K562 (cell line): ENCODE measurements around the gene ITPR1. TPM values are rescaled to one million over a fixed set of nuclear protein-coding genes. Genes with fewer than 3 reads are reported as not detected.

Source experiments
- AFF4 ChIP-seq: sonication (generic); formaldehyde crosslinking; IDR thresholded peaks from 2 replicates; pipeline ENCODE4 v1.8.0; 2023; ENCODE audit warnings: mild to moderate bottlenecking, missing genetic modification reagents
- C11orf30 ChIP-seq: fragments of 450-650 bp; IDR thresholded peaks from 2 replicates; pipeline ENCODE4 v1.6.1; 2016; ENCODE audit warnings: low read depth, mild to moderate bottlenecking
- CHCHD3 ChIP-seq: fragments of 250-450 bp; sonication (Bioruptor Pico); IDR thresholded peaks from 2 replicates; pipeline ENCODE4 v2.1.2; 2022; ENCODE audit warnings: mild to moderate bottlenecking
- ETV6 ChIP-seq, 3 experiments: fragments of 150-350 bp in 1 of 3; sonication (generic) in 1 of 3; formaldehyde crosslinking in 1 of 3; IDR thresholded peaks; 2 replicates each; pipeline versions ENCODE4 v1.6.1 to v1.8.0; 2014 to 2022; ENCODE audit warnings: borderline replicate concordance in 2 of 3, low read depth in 2 of 3, antibody characterized with exemption in 1 of 3, low read length in 1 of 3, mild to moderate bottlenecking in 1 of 3, missing genetic modification reagents in 1 of 3
- JUN ChIP-seq, 2 experiments: sonication (generic) in 1 of 2; formaldehyde crosslinking in 1 of 2; IDR thresholded peaks; 2 replicates each; pipeline versions ENCODE4 v1.6.1 to v1.8.0; 2012 to 2022; ENCODE audit warnings: borderline replicate concordance in 2 of 2, mild to moderate bottlenecking in 2 of 2, improper control_type of control experiment in 1 of 2, low read depth in 1 of 2, low read length in 1 of 2, missing genetic modification reagents in 1 of 2
- MCM7 ChIP-seq, 2 experiments: fragments of 450-650 bp; IDR thresholded peaks; 2 replicates each; pipeline ENCODE4 v1.6.1; 2016 to 2018
- NFRKB ChIP-seq: fragments of 450-650 bp; IDR thresholded peaks from 2 replicates; pipeline ENCODE4 v1.6.1; 2016; ENCODE audit warnings: low read depth
- RFX7 ChIP-seq: fragments of 250-450 bp; sonication (Bioruptor Pico); IDR thresholded peaks from 2 replicates; pipeline ENCODE4 v1.5.1; 2021; ENCODE audit warnings: mild to moderate bottlenecking
- SMC3 ChIP-seq: conservative IDR thresholded peaks from 2 replicates; pipeline ENCODE4 v1.6.1; 2011; ENCODE audit warnings: low read depth, low read length, improper control_type of control experiment; ENCODE audit not compliant: insufficient read depth
- TBP ChIP-seq: optimal IDR thresholded peaks from 2 replicates; pipeline ENCODE3; 2011; ENCODE audit warnings: low read depth, low read length, improper control_type of control experiment
- XRCC5 ChIP-seq: fragments of 200-400 bp; formaldehyde crosslinking; IDR thresholded peaks from 2 replicates; pipeline ENCODE4 v1.6.1; 2017; ENCODE audit warnings: low read depth, mild to moderate bottlenecking, low read length
- YY1 ChIP-seq, 3 experiments: IDR thresholded peaks; 2 replicates each; pipeline ENCODE4 v1.6.1; 2011; ENCODE audit warnings: low read length in 2 of 3, mild to moderate bottlenecking in 2 of 3, moderate library complexity in 2 of 3, borderline replicate concordance in 1 of 3, control low read depth in 1 of 3, low read depth in 1 of 3; ENCODE audit not compliant: insufficient read depth in 3 of 3, insufficient replicate concordance in 2 of 3, control insufficient read depth in 1 of 3, insufficient read length in 1 of 3; ENCODE audit errors: extremely low read depth in 1 of 3
- ZNF217 ChIP-seq: sonication (generic); formaldehyde crosslinking; IDR thresholded peaks from 2 replicates; pipeline ENCODE4 v1.8.0; 2022; ENCODE audit warnings: mild to moderate bottlenecking, missing genetic modification reagents
- ZNF253 ChIP-seq: fragments of 250-450 bp; sonication (Bioruptor Pico); conservative IDR thresholded peaks from 2 replicates; pipeline ENCODE4 v1.6.1; 2021; ENCODE audit warnings: mild to moderate bottlenecking
- polyA plus RNA-seq, 8 experiments: library from polyadenylated mRNA; depleted of rRNA in 4 of 8; stranded (reverse) in 5 of 8; unstranded in 3 of 8; fragments of >200 nt; fragmentation: Nextera tagmentation in 2 of 8; fragmentation: Illumina TruSeq in 1 of 8; extraction: Ambion mirVana in 2 of 8; extraction: Trizol in 1 of 8; gene quantifications; 2 replicates each; pipeline versions ENCODE4 v1.2.1 to v1.2.3, GENCODE V29; 2011 to 2014; ENCODE audit warnings: inconsistent platforms in 1 of 8, missing spikeins in 1 of 8
- total RNA-seq, 7 experiments: library from RNA; depleted of rRNA in 6 of 7; stranded (reverse); fragments of >200 nt in 6 of 7; fragmentation: Illumina TruSeq in 2 of 7; extraction: Trizol in 2 of 7; gene quantifications; 2 replicates each; pipeline versions ENCODE4 v1.2.1 to v1.2.3, GENCODE V29; 2011 to 2021; ENCODE audit warnings: low replicate concordance in 1 of 7
- TF ChIP-seq, protein P1 (sequence below): fragments of 450-650 bp; IDR thresholded peaks from 2 replicates; pipeline ENCODE4 v1.6.1; 2017; ENCODE audit warnings: antibody characterized with exemption, mild to moderate bottlenecking
- TF ChIP-seq, protein P2 (sequence below): sonication (generic); formaldehyde crosslinking; IDR thresholded peaks from 2 replicates; pipeline ENCODE4 v1.9.0; 2022; ENCODE audit warnings: mild to moderate bottlenecking, missing genetic modification reagents

The ITPR1 gene
- total and polyA plus RNA-seq, 9 of the 15 experiments (the other 6 are each of a cell fraction or from before 2014, with no cell fraction given), result 22.4 to 40.0 (median 27.4) TPM

DNA sequence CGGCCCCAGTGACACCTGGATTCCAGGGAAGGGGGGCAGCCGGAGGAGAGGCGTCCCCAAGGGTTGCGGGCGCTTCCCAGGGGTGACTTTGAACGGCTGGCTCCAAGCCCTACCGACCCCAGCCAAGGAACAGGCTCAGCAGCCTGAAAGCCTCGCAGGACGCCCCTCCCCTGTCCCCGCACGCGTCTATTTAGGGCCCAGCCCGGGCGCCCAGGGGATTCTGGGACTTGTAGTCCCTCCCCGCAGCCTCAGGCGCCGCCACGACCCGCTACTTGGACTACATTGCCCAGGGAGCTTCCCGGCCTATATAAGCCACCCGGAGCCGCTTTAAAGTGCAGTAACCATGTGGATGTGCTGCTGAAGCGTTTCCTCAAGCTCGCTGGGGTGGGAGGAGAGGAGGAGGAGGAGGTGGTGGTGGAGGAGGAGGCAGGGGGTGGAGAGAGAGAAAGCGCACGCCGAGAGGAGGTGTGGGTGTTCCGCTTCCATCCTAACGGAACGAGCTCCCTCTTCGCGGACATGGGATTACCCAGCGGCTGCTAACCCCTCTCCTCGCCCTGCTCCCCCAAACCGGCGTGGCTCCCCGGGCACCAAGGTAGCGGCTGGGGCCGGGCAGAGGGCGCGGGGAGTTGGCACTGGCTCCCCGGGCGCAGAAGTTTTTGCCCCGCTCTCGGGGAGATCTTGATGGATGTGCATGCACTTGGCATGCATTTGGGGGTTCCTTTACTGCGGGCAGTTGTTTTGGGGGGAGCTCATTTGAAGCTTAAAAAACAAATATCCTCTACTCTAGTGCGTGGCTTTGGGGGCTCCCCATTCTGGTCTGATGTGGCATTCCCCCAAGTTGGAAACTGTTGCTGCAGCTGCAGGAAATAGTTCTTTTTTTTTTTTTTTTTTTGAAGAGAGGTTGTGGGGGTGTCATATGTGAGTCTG lies at the start of gene ITPR1 (continued):
- TF ChIP-seq SMC3 (no peak), C11orf30 (0 out of 2 replicates have a peak, but pooled peaks have one; percentile 4), XRCC5 (peak; percentile 88), ZNF217 (CRISPR knock-in tag) (no peak), ETV6 (IDR thresholded peaks at IDR 0.05; ENCODE audit: borderline replicate concordance in 1 of 2, low read depth in 2 of 2, low read length in 1 of 2) (no peak), ETV6 (CRISPR knock-in tag; IDR thresholded peaks at IDR 0.05; ENCODE audit: borderline replicate concordance) (no peak), RFX7 (CRISPR knock-in tag) (no peak), ZNF253 (CRISPR knock-in tag) (no peak), JUN (IDR thresholded peaks at IDR 0.05; ENCODE audit: borderline replicate concordance, low read depth, low read length) (peak; percentile 79; the same call in 1 of the 2 replicates), JUN (CRISPR knock-in tag; IDR thresholded peaks at IDR 0.05; ENCODE audit: borderline replicate concordance) (no peak), TBP (peak; percentile 99), MCM7 (IDR thresholded peaks at IDR 0.05) (no peak), NFRKB (no peak), CHCHD3 (CRISPR knock-in tag) (peak; percentile 32; the same call in 1 of the 2 replicates), AFF4 (CRISPR knock-in tag) (peak; percentile 97), YY1 (IDR thresholded peaks at IDR 0.05; ENCODE audit: borderline replicate concordance in 1 of 3, control insufficient read depth in 1 of 3, extremely low read depth in 1 of 3, insufficient read depth in 3 of 3, insufficient read length in 1 of 3, insufficient replicate concordance in 2 of 3, low read depth in 1 of 3, low read length in 2 of 3) (peak in 2 of 3 experiments; percentile 72 to 78)
- TF ChIP-seq, protein P1, sequence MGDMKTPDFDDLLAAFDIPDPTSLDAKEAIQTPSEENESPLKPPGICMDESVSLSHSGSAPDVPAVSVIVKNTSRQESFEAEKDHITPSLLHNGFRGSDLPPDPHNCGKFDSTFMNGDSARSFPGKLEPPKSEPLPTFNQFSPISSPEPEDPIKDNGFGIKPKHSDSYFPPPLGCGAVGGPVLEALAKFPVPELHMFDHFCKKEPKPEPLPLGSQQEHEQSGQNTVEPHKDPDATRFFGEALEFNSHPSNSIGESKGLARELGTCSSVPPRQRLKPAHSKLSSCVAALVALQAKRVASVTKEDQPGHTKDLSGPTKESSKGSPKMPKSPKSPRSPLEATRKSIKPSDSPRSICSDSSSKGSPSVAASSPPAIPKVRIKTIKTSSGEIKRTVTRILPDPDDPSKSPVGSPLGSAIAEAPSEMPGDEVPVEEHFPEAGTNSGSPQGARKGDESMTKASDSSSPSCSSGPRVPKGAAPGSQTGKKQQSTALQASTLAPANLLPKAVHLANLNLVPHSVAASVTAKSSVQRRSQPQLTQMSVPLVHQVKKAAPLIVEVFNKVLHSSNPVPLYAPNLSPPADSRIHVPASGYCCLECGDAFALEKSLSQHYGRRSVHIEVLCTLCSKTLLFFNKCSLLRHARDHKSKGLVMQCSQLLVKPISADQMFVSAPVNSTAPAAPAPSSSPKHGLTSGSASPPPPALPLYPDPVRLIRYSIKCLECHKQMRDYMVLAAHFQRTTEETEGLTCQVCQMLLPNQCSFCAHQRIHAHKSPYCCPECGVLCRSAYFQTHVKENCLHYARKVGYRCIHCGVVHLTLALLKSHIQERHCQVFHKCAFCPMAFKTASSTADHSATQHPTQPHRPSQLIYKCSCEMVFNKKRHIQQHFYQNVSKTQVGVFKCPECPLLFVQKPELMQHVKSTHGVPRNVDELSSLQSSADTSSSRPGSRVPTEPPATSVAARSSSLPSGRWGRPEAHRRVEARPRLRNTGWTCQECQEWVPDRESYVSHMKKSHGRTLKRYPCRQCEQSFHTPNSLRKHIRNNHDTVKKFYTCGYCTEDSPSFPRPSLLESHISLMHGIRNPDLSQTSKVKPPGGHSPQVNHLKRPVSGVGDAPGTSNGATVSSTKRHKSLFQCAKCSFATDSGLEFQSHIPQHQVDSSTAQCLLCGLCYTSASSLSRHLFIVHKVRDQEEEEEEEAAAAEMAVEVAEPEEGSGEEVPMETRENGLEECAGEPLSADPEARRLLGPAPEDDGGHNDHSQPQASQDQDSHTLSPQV, result peak; percentile 78; the same call in 1 of the 2 replicates
- TF ChIP-seq, protein P2, sequence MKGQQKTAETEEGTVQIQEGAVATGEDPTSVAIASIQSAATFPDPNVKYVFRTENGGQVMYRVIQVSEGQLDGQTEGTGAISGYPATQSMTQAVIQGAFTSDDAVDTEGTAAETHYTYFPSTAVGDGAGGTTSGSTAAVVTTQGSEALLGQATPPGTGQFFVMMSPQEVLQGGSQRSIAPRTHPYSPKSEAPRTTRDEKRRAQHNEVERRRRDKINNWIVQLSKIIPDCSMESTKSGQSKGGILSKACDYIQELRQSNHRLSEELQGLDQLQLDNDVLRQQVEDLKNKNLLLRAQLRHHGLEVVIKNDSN (CRISPR knock-in tag), result peak; percentile 48
